Astrocyte (in vitro differentiated cells and primary cell): ENCODE data around the gene AKTIP. TPM values are rescaled to one million over a fixed set of nuclear protein-coding genes. Genes with fewer than 3 reads are reported as not detected.

Experiments used
- DNase-seq: peaks from one replicate; pipeline ENCODE4 v3.0.0-alpha.2; 2010; ENCODE audit warnings: low read depth
- FAIRE-seq: peaks from 2 replicates; lab custom pipeline; 2011; peaks lifted over from hg19 to GRCh38; lab: Jason Lieb, UNC
- H2AFZ ChIP-seq: 2 replicates; pipeline ENCODE4 v1.6.0; 2012; ENCODE audit warnings: low read depth, low read length, inconsistent platforms
- H3K27ac ChIP-seq: 2 replicates; pipeline ENCODE4 v1.5.1; 2011; ENCODE audit warnings: low read depth, low read length, inconsistent platforms
- H3K27me3 ChIP-seq: 2 replicates; pipeline ENCODE4 v1.6.0; 2011; ENCODE audit warnings: low read length, inconsistent platforms; ENCODE audit not compliant: insufficient read depth
- H3K36me3 ChIP-seq: 2 replicates; pipeline ENCODE4 v1.5.1; 2011; ENCODE audit warnings: low read length, inconsistent platforms; ENCODE audit not compliant: insufficient read depth
- H3K4me1 ChIP-seq: 2 replicates; pipeline ENCODE4 v1.5.1; 2011; ENCODE audit warnings: low read length, inconsistent platforms; ENCODE audit not compliant: insufficient read depth
- H3K4me2 ChIP-seq: 2 replicates; pipeline ENCODE4 v1.6.0; 2012; ENCODE audit warnings: low read length, inconsistent platforms
- H3K4me3 ChIP-seq: 2 replicates; pipeline ENCODE4 v1.5.1; 2011; ENCODE audit warnings: low read depth, mild to moderate bottlenecking, low read length, inconsistent platforms; ENCODE audit not compliant: insufficient read depth
- H3K79me2 ChIP-seq: 2 replicates; pipeline ENCODE4 v1.6.0; 2012; ENCODE audit warnings: mild to moderate bottlenecking, low read length, inconsistent platforms; ENCODE audit not compliant: insufficient read depth
- H3K9ac ChIP-seq: 2 replicates; pipeline ENCODE4 v1.6.0; 2012; ENCODE audit warnings: mild to moderate bottlenecking, low read length, inconsistent platforms
- H3K9me3 ChIP-seq: 2 replicates; pipeline ENCODE4 v1.5.1; 2012; ENCODE audit warnings: low read depth, mild to moderate bottlenecking, low read length, inconsistent platforms; ENCODE audit not compliant: insufficient read depth
- H4K20me1 ChIP-seq: 2 replicates; pipeline ENCODE4 v1.6.0; 2012; ENCODE audit warnings: low read length, inconsistent platforms; ENCODE audit not compliant: insufficient read depth
- H3K27ac Mint-ChIP-seq: one replicate; pipeline ENCODE4 v1.8.0; 2021; ENCODE audit warnings: mild to moderate bottlenecking, mixed read lengths; ENCODE audit not compliant: unreplicated experiment
- H3K27me3 Mint-ChIP-seq: one replicate; pipeline ENCODE4 v1.8.0; 2021; ENCODE audit warnings: low read depth, mixed read lengths; ENCODE audit not compliant: unreplicated experiment
- H3K36me3 Mint-ChIP-seq: one replicate; pipeline ENCODE4 v1.8.0; 2021; ENCODE audit warnings: low read depth, mixed read lengths; ENCODE audit not compliant: unreplicated experiment
- H3K4me1 Mint-ChIP-seq: one replicate; pipeline ENCODE4 v1.8.0; 2021; ENCODE audit warnings: low read depth, mixed read lengths; ENCODE audit not compliant: unreplicated experiment
- H3K4me3 Mint-ChIP-seq: one replicate; pipeline ENCODE4 v1.8.0; 2021; ENCODE audit warnings: mild to moderate bottlenecking, moderate library complexity, mixed read lengths; ENCODE audit not compliant: unreplicated experiment
- H3K9me3 Mint-ChIP-seq: one replicate; pipeline ENCODE4 v1.8.0; 2021; ENCODE audit warnings: mild to moderate bottlenecking, mixed read lengths; ENCODE audit not compliant: unreplicated experiment
- EZH2 ChIP-seq: IDR thresholded peaks from 2 replicates; pipeline ENCODE4 v1.6.1; 2012; ENCODE audit warnings: mild to moderate bottlenecking, low read length, inconsistent platforms; ENCODE audit not compliant: insufficient read depth
- total RNA-seq: library from RNA; stranded (reverse); gene quantifications from 2 replicates; pipeline ENCODE4 v1.2.1, GENCODE V29; 2021
- TF ChIP-seq, protein P1 (sequence below): IDR thresholded peaks from 2 replicates; pipeline ENCODE4 v1.5.1; 2011; ENCODE audit warnings: low read depth, mild to moderate bottlenecking, inconsistent platforms, low read length, moderate library complexity; ENCODE audit not compliant: insufficient read depth

Gene AKTIP
- total RNA-seq, 1 donor from 2014 or later = 25.0 TPM

DNA sequence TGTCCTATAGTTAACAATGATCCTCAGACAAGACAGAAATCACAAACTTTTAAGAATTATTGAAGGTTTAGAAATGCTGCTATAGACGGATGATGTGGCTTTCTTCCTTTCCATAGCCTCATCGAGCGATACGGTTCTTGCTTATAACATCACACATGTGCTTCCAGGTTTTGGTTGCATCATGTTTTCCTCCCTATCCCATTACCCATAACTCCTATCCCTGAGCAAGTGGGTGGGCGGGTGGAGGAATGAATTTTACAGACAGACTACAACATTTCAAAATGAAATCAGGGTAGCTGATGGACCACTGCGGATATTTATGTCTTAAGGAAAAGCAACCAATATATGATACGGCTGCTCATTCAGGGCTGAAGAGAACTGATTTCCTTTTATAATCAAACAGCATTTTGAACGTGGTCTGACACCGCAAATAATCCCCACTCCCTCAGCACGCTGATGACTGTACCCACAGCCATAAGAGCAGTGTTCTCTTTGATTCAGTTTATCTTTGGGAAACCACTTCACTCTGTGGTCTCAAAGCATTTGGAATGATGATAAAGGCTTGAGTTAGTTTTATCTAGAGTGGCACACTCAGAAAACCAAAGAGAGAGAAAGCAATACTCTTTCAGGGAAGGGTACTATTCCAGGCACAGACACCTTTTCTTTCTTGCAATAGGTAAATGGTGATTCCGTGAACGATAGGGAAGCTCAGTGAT is 4.6 kb upstream of the AKTIP start:
- TF ChIP-seq EZH2 = no peak
- TF ChIP-seq, protein P1, sequence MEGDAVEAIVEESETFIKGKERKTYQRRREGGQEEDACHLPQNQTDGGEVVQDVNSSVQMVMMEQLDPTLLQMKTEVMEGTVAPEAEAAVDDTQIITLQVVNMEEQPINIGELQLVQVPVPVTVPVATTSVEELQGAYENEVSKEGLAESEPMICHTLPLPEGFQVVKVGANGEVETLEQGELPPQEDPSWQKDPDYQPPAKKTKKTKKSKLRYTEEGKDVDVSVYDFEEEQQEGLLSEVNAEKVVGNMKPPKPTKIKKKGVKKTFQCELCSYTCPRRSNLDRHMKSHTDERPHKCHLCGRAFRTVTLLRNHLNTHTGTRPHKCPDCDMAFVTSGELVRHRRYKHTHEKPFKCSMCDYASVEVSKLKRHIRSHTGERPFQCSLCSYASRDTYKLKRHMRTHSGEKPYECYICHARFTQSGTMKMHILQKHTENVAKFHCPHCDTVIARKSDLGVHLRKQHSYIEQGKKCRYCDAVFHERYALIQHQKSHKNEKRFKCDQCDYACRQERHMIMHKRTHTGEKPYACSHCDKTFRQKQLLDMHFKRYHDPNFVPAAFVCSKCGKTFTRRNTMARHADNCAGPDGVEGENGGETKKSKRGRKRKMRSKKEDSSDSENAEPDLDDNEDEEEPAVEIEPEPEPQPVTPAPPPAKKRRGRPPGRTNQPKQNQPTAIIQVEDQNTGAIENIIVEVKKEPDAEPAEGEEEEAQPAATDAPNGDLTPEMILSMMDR = no peak
- no peak overlapping the region for H3K27ac ChIP-seq

DNA sequence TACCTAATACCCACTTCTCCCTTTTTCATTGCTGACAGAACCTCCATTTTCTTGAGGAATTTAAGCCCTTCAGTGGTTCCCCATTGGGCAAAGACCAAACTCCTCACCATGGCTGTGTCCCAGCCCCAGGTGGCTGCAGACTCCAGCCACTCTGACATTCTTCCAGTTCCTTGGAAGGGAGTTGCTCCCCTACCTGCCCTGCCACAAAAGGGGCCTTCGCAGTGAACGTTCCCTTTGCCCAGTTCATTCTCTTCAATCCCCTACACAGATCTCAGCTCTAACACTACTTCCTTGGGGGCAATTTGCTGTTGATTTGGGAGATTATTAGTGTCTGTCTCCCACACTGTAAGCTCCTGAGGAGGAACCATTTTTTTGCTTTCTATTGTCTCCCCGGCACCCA is 3.2 kb upstream of the AKTIP start:
- no peaks in the 10 kb centered on the region for H3K36me3 Mint-ChIP-seq
- DNase-seq (no peak), FAIRE-seq (no peak)
- no peaks in the 10 kb centered on the region for H3K27me3 ChIP-seq
- peaks cover 11% of the 10 kb centered on the region for H3K79me2 ChIP-seq
- no peak overlapping the region for H3K4me2 ChIP-seq
- H3K4me1 ChIP-seq = peaks cover 16% of the 10 kb centered on the region
- TF ChIP-seq EZH2 = no peak
- TF ChIP-seq, protein P1 = no peak
- H3K27ac ChIP-seq = no peak overlapping the region
- H3K4me1 Mint-ChIP-seq = peaks cover 15% of the 10 kb centered on the region
- H3K9ac ChIP-seq = no peak overlapping the region
- no peak overlapping the region for H2AFZ ChIP-seq
- no peak overlapping the region for H3K4me3 ChIP-seq
- peaks cover 9% of the 10 kb centered on the region for H4K20me1 ChIP-seq
- H3K9me3 ChIP-seq = no peaks in the 10 kb centered on the region
- H3K36me3 ChIP-seq = no peaks in the 10 kb centered on the region
- no peak overlapping the region for H3K27ac Mint-ChIP-seq
- H3K27me3 Mint-ChIP-seq = no peaks in the 10 kb centered on the region
- H3K4me3 Mint-ChIP-seq = no peak overlapping the region
- H3K9me3 Mint-ChIP-seq = no peaks in the 10 kb centered on the region

More for the DNA sequence above, 4.6 kb upstream of the AKTIP start:
- Mint-ChIP-seq H3K4me1 (peaks cover 8% of the 10 kb centered on the region), H3K27me3 (no peaks in the 10 kb centered on the region), H3K36me3 (no peaks in the 10 kb centered on the region), H3K27ac (no peak overlapping the region), H3K4me3 (no peak overlapping the region), H3K9me3 (peaks cover 3% of the 10 kb centered on the region)
- Histone ChIP-seq H3K27me3 (no peaks in the 10 kb centered on the region), H2AFZ (no peak overlapping the region), H3K9ac (no peak overlapping the region), H3K79me2 (no peaks in the 10 kb centered on the region), H3K4me3 (no peak overlapping the region), H3K4me2 (no peak overlapping the region), H4K20me1 (no peaks in the 10 kb centered on the region), H3K9me3 (no peaks in the 10 kb centered on the region), H3K36me3 (no peaks in the 10 kb centered on the region), H3K4me1 (peaks cover 7% of the 10 kb centered on the region)
- FAIRE-seq (no peak), DNase-seq (no peak)

DNA sequence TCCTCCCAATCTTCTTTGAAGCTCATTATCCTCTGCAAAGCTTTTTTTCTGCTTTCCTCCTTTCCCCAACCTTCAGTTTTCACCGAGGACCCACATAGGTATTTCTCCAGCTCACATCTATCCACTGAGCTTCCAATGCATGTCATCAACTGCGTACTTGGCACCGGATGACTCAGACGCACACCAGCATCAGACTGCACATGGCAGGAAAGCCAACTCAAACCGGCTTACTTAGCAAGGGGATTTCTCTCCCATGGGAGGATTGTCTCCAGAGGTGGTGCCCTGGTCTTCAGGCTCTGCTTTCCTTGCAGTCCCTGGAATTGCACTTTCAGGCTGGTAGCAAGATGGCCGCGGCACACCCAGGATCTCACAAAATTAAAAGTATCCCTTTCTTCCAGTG is 1.7 kb upstream of the AKTIP start:
- peaks cover 16% of the 10 kb centered on the region for H3K4me1 ChIP-seq
- FAIRE-seq = no peak
- peak overlapping the region; percentile 83 for H3K4me3 Mint-ChIP-seq
- H3K4me2 ChIP-seq = peak overlapping the region; percentile 93
- peaks cover 11% of the 10 kb centered on the region for H3K79me2 ChIP-seq
- peak overlapping the region; percentile 96 for H3K27ac Mint-ChIP-seq
- TF ChIP-seq, protein P1 = no peak
- DNase-seq = peak; percentile 56
- no peak overlapping the region for H2AFZ ChIP-seq
- peaks cover 19% of the 10 kb centered on the region for H3K4me1 Mint-ChIP-seq
- peak overlapping the region; percentile 81 for H3K9ac ChIP-seq
- no peaks in the 10 kb centered on the region for H3K36me3 Mint-ChIP-seq
- no peaks in the 10 kb centered on the region for H3K9me3 Mint-ChIP-seq
- H3K27ac ChIP-seq = peak overlapping the region; percentile 65
- H3K27me3 ChIP-seq = no peaks in the 10 kb centered on the region
- H3K4me3 ChIP-seq = no peak overlapping the region
- H3K36me3 ChIP-seq = no peaks in the 10 kb centered on the region
- H3K9me3 ChIP-seq = no peaks in the 10 kb centered on the region
- H4K20me1 ChIP-seq = peaks cover 11% of the 10 kb centered on the region
- H3K27me3 Mint-ChIP-seq = no peaks in the 10 kb centered on the region
